Measurements from ENCODE around the gene ADAMTS15.

ADAMTS15 gene

DNA sequence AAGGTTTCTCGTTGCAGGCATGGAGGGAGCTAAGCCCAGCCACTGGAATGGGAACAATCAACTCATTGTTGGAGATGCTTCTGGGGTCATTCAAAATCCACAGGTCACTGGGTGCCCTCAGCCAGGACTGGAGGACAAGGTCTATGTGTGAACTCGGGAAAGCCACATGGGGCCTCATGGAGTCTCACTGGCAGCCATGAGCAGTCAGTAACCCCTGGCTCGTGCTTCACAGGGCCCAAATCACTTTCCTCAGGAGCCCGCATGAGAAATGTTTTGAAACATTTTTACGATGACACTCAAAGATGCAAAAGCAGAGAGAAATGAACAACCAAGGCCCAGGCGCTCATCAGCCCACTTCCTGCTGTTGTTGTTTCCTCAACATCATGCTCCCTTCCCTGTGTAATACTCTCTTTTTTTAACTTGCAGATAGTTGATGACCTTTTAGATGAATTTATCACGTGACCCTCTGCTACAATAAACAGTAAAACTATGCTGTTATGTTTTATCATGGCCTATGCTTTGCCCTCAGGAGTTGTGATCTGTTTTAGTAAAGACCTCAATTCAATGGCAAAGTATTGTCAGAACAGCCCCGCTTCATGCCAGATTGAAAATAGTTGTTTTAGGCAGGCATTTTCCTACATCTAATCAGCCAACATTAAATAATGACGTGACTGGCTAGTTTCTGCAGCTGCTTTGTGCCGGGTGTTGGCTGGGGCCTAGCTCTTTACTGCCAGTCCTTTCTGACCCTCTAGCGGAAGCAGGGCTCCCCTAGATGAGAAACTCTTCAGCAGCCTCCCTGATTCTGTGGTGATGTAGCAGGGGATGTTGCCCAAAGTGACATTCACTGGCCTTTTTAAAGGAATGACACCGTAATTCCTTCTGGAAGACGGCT is 39.7 kb downstream of the ADAMTS15 start:
- Histone ChIP-seq H3K27me3 (ENCODE audit: control insufficient read depth in 2 of 2, insufficient read depth in 2 of 2, low read length in 2 of 2) (no peaks in the 10 kb centered on the region), H3K4me3 (ENCODE audit: low read length in 2 of 2) (no peak overlapping the region), H3K4me1 (ENCODE audit: control insufficient read depth in 2 of 2, insufficient read depth in 2 of 2, low read length in 2 of 2) (peaks cover 4 to 17% of the 10 kb centered on the region in 2 donors), H3K9ac (ENCODE audit: low read depth in 1 of 2, low read length in 2 of 2) (no peak overlapping the region), H3K36me3 (ENCODE audit: control insufficient read depth in 2 of 2, insufficient read depth in 2 of 2, low read length in 2 of 2) (no peaks in the 10 kb centered on the region), H3K9me3 (ENCODE audit: control insufficient read depth in 2 of 2, low read length in 2 of 2) (no peaks in the 10 kb centered on the region), H3K27ac (ENCODE audit: low read depth in 2 of 2, low read length in 2 of 2) (peak overlapping the region; percentile 5 to 54)

DNA sequence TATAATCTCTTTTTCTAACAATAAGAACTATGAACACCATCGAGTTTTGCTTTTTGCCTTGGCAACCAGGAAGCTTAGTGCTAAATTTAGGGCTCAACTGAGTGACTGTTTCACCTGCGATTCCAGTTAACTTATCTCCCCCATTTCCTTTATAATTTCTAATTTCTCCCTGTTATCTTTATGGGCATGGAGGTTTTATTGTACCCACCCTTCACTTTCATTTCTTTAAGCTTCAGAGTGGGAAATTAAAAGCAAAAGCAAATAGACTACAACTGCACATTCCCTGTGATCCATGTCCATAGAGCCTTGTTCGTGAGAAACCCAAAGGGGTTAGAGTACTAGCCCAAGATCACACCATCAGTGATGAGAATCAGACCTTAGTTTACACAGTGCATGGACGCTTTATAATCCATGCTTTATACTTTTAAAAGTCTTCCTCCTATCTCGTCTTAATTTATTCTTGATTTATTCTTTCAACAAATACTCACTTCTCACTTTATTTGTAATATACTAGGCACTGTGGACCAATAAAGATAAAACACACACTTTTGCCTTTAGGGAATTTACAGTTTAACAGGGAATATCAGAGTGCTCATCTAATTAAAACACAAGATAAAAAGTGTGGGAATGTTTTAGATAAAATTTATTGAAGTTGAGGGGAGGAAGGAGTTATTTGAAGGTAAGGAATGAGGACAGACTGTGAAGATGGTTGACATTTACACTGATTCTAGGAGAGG is 40.6 kb downstream of the ADAMTS15 start:
- no peaks in the 10 kb centered on the region for H3K36me3 ChIP-seq (ENCODE audit: control insufficient read depth in 2 of 2, insufficient read depth in 2 of 2, low read length in 2 of 2)
- H3K9ac ChIP-seq (ENCODE audit: low read depth in 1 of 2, low read length in 2 of 2): no peak overlapping the region
- H3K4me1 ChIP-seq (ENCODE audit: control insufficient read depth in 2 of 2, insufficient read depth in 2 of 2, low read length in 2 of 2): peaks cover 4 to 17% of the 10 kb centered on the region in 2 donors
- H3K27me3 ChIP-seq (ENCODE audit: control insufficient read depth in 2 of 2, insufficient read depth in 2 of 2, low read length in 2 of 2): no peaks in the 10 kb centered on the region
- peak overlapping the region; percentile 5 to 54 for H3K27ac ChIP-seq (ENCODE audit: low read depth in 2 of 2, low read length in 2 of 2)
- peak overlapping the region in 1 of 2 donors; percentile 10 for H3K4me3 ChIP-seq (ENCODE audit: low read length in 2 of 2)
- no peaks in the 10 kb centered on the region for H3K9me3 ChIP-seq (ENCODE audit: control insufficient read depth in 2 of 2, low read length in 2 of 2)

- Histone ChIP-seq H3K27ac (ENCODE audit: low read depth in 2 of 2, low read length in 2 of 2) (no peak overlapping the region), H3K9me3 (ENCODE audit: control insufficient read depth in 2 of 2, low read length in 2 of 2) (no peaks in the 10 kb centered on the region)
These were observed 41.3 kb downstream of the ADAMTS15 start for GRCh38 chr11:130489716-130490115.

DNA sequence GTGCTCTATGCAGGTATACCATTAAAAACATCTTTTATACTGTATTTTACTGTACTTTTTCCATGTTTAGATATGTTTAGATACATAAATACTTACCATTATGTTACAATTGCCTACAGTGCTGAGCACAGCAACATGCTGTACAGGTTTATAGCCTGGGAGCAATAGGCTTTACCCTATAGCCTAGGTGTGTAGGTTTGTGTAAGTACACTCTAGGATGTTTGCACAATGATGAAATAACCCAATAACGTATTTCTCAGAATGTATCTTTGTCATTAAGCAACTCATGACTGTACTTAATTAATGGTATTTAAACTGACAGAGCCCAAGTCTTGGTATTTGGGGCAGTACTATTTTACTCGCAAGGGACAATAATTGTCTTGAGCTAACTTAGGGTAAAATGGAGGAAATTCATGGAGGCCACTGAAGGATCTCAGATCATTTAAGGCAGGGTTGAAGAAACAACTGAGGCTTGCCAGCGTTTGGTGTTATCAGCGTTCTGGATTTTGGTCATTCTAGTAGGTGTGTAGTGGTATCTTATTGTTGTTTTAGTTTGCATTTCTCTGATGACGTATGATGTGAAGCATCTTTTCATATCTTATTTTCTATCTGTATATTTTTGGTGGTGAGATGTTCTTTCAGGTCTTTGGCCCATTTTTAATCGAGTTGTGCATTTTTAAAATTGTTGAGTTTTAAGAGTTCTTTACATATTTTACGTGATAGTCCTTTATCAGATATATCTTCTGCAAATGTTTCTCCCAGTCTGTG is 42.4 kb downstream of the ADAMTS15 start:
- peaks cover 4 to 17% of the 10 kb centered on the region in 2 donors for H3K4me1 ChIP-seq (ENCODE audit: control insufficient read depth in 2 of 2, insufficient read depth in 2 of 2, low read length in 2 of 2)
- no peaks in the 10 kb centered on the region for H3K9me3 ChIP-seq (ENCODE audit: control insufficient read depth in 2 of 2, low read length in 2 of 2)
- H3K9ac ChIP-seq (ENCODE audit: low read depth in 1 of 2, low read length in 2 of 2): no peak overlapping the region
- H3K4me3 ChIP-seq (ENCODE audit: low read length in 2 of 2): no peak overlapping the region
- H3K27me3 ChIP-seq (ENCODE audit: control insufficient read depth in 2 of 2, insufficient read depth in 2 of 2, low read length in 2 of 2): no peaks in the 10 kb centered on the region
- no peaks in the 10 kb centered on the region for H3K36me3 ChIP-seq (ENCODE audit: control insufficient read depth in 2 of 2, insufficient read depth in 2 of 2, low read length in 2 of 2)
- H3K27ac ChIP-seq (ENCODE audit: low read depth in 2 of 2, low read length in 2 of 2): no peak overlapping the region

More at GRCh38 chr11:130489716-130490115, 41.3 kb downstream of the ADAMTS15 start:
- Histone ChIP-seq H3K27me3 (ENCODE audit: control insufficient read depth in 2 of 2, insufficient read depth in 2 of 2, low read length in 2 of 2) (no peaks in the 10 kb centered on the region), H3K9ac (ENCODE audit: low read depth in 1 of 2, low read length in 2 of 2) (no peak overlapping the region), H3K4me3 (ENCODE audit: low read length in 2 of 2) (no peak overlapping the region), H3K36me3 (ENCODE audit: control insufficient read depth in 2 of 2, insufficient read depth in 2 of 2, low read length in 2 of 2) (no peaks in the 10 kb centered on the region), H3K4me1 (ENCODE audit: control insufficient read depth in 2 of 2, insufficient read depth in 2 of 2, low read length in 2 of 2) (peaks cover 4 to 17% of the 10 kb centered on the region in 2 donors)

GRCh38 chr11:130498181-130498580 is 49.7 kb downstream of the ADAMTS15 start:
- Histone ChIP-seq H3K4me3 (ENCODE audit: low read length in 2 of 2) (no peak overlapping the region), H3K9ac (ENCODE audit: low read depth in 1 of 2, low read length in 2 of 2) (no peak overlapping the region), H3K27ac (ENCODE audit: low read depth in 2 of 2, low read length in 2 of 2) (no peak overlapping the region), H3K4me1 (ENCODE audit: control insufficient read depth in 2 of 2, insufficient read depth in 2 of 2, low read length in 2 of 2) (no peaks in the 10 kb centered on the region), H3K36me3 (ENCODE audit: control insufficient read depth in 2 of 2, insufficient read depth in 2 of 2, low read length in 2 of 2) (no peaks in the 10 kb centered on the region), H3K9me3 (ENCODE audit: control insufficient read depth in 2 of 2, low read length in 2 of 2) (no peaks in the 10 kb centered on the region), H3K27me3 (ENCODE audit: control insufficient read depth in 2 of 2, insufficient read depth in 2 of 2, low read length in 2 of 2) (no peaks in the 10 kb centered on the region)

DNA sequence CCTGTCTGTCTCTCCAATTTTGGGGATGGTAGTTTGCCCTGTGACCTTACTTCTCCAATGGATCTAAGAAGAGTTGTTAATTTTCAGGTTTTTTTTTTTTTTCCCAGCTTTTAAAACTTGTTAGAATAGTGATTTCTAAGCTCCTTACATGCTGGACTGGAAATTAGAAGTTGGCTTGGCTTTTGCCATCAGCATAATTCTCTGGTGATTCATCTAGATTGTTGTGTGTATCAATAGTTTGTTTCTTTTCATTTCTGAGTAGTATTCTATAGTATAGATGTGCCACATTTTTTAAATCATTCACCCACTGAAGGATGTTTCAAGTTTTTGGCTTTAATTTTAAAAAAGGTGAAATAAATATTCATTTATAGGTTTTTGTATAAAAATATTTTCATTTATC is 51.4 kb downstream of the ADAMTS15 start:
- Histone ChIP-seq H3K4me1 (ENCODE audit: control insufficient read depth in 2 of 2, insufficient read depth in 2 of 2, low read length in 2 of 2) (no peaks in the 10 kb centered on the region), H3K9me3 (ENCODE audit: control insufficient read depth in 2 of 2, low read length in 2 of 2) (no peaks in the 10 kb centered on the region), H3K36me3 (ENCODE audit: control insufficient read depth in 2 of 2, insufficient read depth in 2 of 2, low read length in 2 of 2) (no peaks in the 10 kb centered on the region), H3K9ac (ENCODE audit: low read depth in 1 of 2, low read length in 2 of 2) (no peak overlapping the region), H3K27me3 (ENCODE audit: control insufficient read depth in 2 of 2, insufficient read depth in 2 of 2, low read length in 2 of 2) (no peaks in the 10 kb centered on the region), H3K4me3 (ENCODE audit: low read length in 2 of 2) (no peak overlapping the region), H3K27ac (ENCODE audit: low read depth in 2 of 2, low read length in 2 of 2) (no peak overlapping the region)

- Histone ChIP-seq H3K27me3 (ENCODE audit: control insufficient read depth in 2 of 2, insufficient read depth in 2 of 2, low read length in 2 of 2) (no peaks in the 10 kb centered on the region), H3K27ac (ENCODE audit: low read depth in 2 of 2, low read length in 2 of 2) (no peak overlapping the region), H3K36me3 (ENCODE audit: control insufficient read depth in 2 of 2, insufficient read depth in 2 of 2, low read length in 2 of 2) (no peaks in the 10 kb centered on the region), H3K4me3 (ENCODE audit: low read length in 2 of 2) (no peak overlapping the region), H3K9me3 (ENCODE audit: control insufficient read depth in 2 of 2, low read length in 2 of 2) (no peaks in the 10 kb centered on the region), H3K4me1 (ENCODE audit: control insufficient read depth in 2 of 2, insufficient read depth in 2 of 2, low read length in 2 of 2) (no peaks in the 10 kb centered on the region), H3K9ac (ENCODE audit: low read depth in 1 of 2, low read length in 2 of 2) (no peak overlapping the region)
These were observed 55.9 kb downstream of the ADAMTS15 start for GRCh38 chr11:130504317-130504716.

DNA sequence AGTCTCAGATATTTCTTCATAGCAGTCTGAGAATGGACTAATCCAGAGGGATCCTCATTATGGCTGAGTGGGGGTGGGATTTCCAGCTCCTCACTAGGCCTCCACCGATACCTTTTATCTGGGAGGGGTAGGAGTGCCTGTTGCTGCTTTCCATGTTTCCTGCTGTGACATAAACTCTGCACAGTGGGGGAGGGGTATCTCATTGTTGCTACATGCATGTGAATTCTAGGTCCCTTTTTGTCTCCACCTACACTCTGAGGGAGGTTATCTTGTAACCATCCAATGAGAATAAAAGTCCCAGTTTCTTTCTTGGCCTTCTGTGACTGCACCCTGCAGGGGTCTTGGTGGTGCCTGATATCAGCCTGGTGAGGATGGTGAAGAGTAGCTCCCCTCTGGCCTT is 60.5 kb downstream of the ADAMTS15 start:
- H3K27ac ChIP-seq (ENCODE audit: low read depth in 2 of 2, low read length in 2 of 2): no peak overlapping the region
- no peaks in the 10 kb centered on the region for H3K36me3 ChIP-seq (ENCODE audit: control insufficient read depth in 2 of 2, insufficient read depth in 2 of 2, low read length in 2 of 2)
- H3K27me3 ChIP-seq (ENCODE audit: control insufficient read depth in 2 of 2, insufficient read depth in 2 of 2, low read length in 2 of 2): no peaks in the 10 kb centered on the region
- H3K9me3 ChIP-seq (ENCODE audit: control insufficient read depth in 2 of 2, low read length in 2 of 2): no peaks in the 10 kb centered on the region
- no peak overlapping the region for H3K4me3 ChIP-seq (ENCODE audit: low read length in 2 of 2)
- H3K4me1 ChIP-seq (ENCODE audit: control insufficient read depth in 2 of 2, insufficient read depth in 2 of 2, low read length in 2 of 2): peaks cover 0 to 17% of the 10 kb centered on the region in 2 donors
- no peak overlapping the region for H3K9ac ChIP-seq (ENCODE audit: low read depth in 1 of 2, low read length in 2 of 2)

- no peaks in the 10 kb centered on the region for H3K36me3 ChIP-seq (ENCODE audit: control insufficient read depth in 2 of 2, insufficient read depth in 2 of 2, low read length in 2 of 2)
- H3K4me3 ChIP-seq (ENCODE audit: low read length in 2 of 2): no peak overlapping the region
- no peaks in the 10 kb centered on the region for H3K9me3 ChIP-seq (ENCODE audit: control insufficient read depth in 2 of 2, low read length in 2 of 2)
- peak overlapping the region in 1 of 2 donors; percentile 54 for H3K27ac ChIP-seq (ENCODE audit: low read depth in 2 of 2, low read length in 2 of 2)
- H3K27me3 ChIP-seq (ENCODE audit: control insufficient read depth in 2 of 2, insufficient read depth in 2 of 2, low read length in 2 of 2): no peaks in the 10 kb centered on the region
- H3K4me1 ChIP-seq (ENCODE audit: control insufficient read depth in 2 of 2, insufficient read depth in 2 of 2, low read length in 2 of 2): peaks cover 0 to 17% of the 10 kb centered on the region in 2 donors
- no peak overlapping the region for H3K9ac ChIP-seq (ENCODE audit: low read depth in 1 of 2, low read length in 2 of 2)
These were observed 61.5 kb downstream of the ADAMTS15 start for GRCh38 chr11:130509942-130510341.
